ENCODE data around the gene NIT1.

- no peak for TF ChIP-seq POLR2A (IDR thresholded peaks at IDR 0.05)
- TF ChIP-seq CTCF (IDR thresholded peaks at IDR 0.05): no peak
Observed at GRCh38 chr1:161159913-161160243, 42.0 kb downstream of the NIT1 start.

All from thyroid gland (tissue), 4 donors.